ENCODE results near the gene ARHGEF18.

DNA sequence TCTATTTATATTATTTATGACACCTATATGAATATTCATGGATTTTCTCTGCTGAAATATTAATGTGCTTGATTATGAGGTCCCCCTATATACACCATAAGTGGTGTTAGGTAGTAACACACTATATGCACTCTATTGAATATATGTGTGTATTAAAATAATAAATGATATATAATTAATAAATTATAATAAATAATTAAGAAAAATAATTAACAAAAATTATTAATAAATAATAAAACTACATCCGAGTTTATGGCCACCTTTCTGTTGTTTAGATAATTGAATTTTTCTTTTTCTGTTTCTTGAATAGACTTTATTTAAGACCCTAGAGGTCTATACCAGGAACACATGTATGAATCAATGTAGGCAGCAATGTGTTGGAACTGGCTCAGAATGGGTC is 20.9 kb upstream of the ARHGEF18 start:
- TF ChIP-seq EP300 (conservative IDR thresholded peaks at IDR 0.05; ENCODE audit: poor library complexity, severe bottlenecking) (no peak), EZH2 (IDR thresholded peaks at IDR 0.05; ENCODE audit: borderline replicate concordance, insufficient read depth, low read length, poor library complexity, severe bottlenecking) (no peak)
- TF ChIP-seq, protein P1, sequence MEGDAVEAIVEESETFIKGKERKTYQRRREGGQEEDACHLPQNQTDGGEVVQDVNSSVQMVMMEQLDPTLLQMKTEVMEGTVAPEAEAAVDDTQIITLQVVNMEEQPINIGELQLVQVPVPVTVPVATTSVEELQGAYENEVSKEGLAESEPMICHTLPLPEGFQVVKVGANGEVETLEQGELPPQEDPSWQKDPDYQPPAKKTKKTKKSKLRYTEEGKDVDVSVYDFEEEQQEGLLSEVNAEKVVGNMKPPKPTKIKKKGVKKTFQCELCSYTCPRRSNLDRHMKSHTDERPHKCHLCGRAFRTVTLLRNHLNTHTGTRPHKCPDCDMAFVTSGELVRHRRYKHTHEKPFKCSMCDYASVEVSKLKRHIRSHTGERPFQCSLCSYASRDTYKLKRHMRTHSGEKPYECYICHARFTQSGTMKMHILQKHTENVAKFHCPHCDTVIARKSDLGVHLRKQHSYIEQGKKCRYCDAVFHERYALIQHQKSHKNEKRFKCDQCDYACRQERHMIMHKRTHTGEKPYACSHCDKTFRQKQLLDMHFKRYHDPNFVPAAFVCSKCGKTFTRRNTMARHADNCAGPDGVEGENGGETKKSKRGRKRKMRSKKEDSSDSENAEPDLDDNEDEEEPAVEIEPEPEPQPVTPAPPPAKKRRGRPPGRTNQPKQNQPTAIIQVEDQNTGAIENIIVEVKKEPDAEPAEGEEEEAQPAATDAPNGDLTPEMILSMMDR (IDR thresholded peaks at IDR 0.05; ENCODE audit: poor library complexity, severe bottlenecking) = no peak
- TF ChIP-seq, protein P2, sequence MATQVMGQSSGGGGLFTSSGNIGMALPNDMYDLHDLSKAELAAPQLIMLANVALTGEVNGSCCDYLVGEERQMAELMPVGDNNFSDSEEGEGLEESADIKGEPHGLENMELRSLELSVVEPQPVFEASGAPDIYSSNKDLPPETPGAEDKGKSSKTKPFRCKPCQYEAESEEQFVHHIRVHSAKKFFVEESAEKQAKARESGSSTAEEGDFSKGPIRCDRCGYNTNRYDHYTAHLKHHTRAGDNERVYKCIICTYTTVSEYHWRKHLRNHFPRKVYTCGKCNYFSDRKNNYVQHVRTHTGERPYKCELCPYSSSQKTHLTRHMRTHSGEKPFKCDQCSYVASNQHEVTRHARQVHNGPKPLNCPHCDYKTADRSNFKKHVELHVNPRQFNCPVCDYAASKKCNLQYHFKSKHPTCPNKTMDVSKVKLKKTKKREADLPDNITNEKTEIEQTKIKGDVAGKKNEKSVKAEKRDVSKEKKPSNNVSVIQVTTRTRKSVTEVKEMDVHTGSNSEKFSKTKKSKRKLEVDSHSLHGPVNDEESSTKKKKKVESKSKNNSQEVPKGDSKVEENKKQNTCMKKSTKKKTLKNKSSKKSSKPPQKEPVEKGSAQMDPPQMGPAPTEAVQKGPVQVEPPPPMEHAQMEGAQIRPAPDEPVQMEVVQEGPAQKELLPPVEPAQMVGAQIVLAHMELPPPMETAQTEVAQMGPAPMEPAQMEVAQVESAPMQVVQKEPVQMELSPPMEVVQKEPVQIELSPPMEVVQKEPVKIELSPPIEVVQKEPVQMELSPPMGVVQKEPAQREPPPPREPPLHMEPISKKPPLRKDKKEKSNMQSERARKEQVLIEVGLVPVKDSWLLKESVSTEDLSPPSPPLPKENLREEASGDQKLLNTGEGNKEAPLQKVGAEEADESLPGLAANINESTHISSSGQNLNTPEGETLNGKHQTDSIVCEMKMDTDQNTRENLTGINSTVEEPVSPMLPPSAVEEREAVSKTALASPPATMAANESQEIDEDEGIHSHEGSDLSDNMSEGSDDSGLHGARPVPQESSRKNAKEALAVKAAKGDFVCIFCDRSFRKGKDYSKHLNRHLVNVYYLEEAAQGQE (IDR thresholded peaks at IDR 0.05; ENCODE audit: borderline replicate concordance) = no peak
